ENCODE results near the gene GPS1.
"Not testable (repeated sequence)": the region's sequence is repeated elsewhere in the genome, so short reads cannot be mapped to it uniquely, and the experiment has no call there.

Gene GPS1

GRCh38 chr17:82029391-82029790 is 22.3 kb upstream of the GPS1 start:
- DNase-seq, result no peak

- DNase-seq, result no peak
Measured at GRCh38 chr17:82029990-82030469, 21.7 kb upstream of the GPS1 start.

DNA sequence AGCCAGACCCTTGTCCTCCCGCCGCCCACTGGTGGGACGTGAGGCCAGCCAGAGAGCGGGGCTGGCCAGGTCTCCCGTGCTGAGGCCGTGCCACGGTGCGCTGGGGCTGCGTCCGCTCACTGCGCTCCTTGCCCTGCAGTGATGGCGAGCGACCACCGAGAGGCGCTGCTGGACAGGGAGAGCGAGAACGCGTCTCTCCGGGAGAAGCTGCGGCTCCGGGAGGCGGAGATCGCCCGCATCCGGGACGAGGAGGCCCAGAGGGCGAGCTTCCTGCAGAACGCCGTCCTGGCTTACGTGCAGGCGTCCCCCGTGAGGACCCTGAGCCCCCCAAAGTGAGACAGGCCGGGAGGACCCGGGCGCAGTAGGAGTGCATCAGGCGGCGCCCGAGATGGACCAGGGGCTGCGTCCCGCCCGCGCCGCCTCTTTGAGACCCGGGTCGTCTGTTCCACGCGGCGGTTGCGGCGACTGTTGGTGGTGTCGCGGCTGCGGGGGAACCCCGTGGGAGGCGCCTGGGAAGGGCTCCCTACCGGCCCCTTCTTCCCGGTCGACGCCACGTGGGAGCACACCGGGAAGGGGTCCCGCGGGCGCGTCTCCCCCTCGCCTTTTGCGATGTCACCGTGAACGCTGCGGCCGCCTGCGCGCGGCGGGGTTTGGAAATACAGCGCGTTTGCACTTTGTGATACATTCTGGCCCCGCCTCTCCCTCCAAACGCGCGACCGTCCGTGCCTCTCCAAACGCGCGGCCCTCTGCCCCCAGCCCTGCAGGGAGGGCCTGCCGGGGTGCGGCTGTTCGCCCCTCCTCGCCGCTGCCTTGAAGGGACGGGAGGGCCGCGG is 21.0 kb upstream of the GPS1 start:
- peak; percentile 91 for DNase-seq

GRCh38 chr17:82031303-82031884 is 20.3 kb upstream of the GPS1 start, which contains the start of gene RAC3:
Gene RAC3, plus strand, starts transcription at chr17:82031678. Its CDS starts 84 bp downstream, at chr17:82031762.
- no peak for DNase-seq

- no peak for DNase-seq
Measured at GRCh38 chr17:82031885-82032627, 19.6 kb upstream of the GPS1 start.

DNA sequence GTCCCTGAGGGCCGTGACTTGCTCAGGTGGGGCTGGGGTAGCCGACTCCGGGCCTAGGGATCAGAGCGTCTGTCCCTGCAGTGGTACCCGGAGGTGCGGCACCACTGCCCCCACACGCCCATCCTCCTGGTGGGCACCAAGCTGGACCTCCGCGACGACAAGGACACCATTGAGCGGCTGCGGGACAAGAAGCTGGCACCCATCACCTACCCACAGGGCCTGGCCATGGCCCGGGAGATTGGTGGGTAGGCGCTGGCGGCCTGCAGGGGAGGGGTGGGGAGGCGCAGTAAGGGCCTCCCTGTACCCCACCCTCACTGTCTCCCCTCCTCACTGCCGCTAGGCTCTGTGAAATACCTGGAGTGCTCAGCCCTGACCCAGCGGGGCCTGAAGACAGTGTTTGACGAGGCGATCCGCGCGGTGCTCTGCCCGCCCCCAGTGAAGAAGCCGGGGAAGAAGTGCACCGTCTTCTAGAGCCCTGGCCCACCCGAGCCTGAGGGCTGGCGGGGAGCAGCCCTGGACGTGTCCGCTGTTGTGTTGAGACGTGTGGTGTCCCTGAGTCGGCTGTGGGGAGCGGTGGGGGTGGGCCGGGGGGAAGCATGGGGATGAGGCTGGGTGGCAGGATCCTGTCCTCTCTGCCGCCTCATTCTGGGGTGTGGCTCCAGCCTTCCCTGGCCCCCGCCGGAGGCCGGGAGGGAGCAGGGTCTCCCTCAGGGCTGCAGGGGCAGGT is 18.2 kb upstream of the GPS1 start:
- no peak for DNase-seq

DNA sequence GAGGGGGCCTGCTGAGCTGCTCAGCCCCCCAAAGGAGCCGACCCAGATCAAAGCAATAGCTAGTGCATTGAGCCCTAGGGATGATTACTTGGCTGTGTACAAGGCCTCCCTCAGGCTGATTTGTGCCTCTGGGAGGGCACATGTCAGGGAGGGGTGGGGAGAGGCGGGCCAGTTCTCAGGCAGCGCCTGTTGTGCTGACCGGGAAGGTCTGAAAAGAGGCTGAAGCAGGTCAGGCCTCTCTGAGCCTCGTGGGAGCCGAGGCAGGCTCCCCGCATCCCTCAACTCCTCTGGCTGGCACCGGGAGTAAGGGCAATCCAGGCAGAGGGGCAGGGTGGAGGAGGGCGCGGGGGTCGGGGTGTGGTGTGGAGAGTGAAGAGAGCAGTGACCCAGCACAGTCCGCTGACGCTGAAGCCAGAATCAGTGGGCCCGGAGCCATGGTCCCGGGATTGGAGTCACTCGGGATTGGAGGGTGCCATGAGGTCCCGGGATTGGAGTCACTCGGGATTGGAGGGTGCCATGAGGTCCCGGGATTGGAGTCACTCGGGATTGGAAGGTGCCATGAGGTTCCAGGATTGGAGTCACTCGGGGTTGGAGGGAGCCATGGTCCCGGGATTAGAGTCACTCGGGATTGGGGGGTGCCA is 17.2 kb upstream of the GPS1 start:
- DNase-seq, result no peak

DNA sequence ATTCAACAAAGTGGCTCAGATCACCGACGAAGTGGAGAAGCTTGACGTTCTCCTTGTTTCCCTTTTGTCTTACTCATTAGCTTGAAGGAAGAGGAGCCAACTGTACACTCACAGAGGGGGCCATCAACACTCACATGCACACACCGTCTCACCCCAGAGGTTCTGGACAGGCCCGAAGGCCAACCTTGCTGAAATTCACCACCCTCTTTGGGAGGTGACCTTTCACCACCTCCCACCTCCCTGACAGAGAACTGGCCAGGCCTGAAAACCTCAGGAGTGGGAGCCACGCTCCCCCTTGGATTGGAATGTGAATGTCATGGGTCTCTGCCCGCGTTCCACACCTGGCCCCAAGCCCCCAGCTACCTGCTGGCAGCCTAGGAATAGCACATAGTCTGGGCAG is 16.2 kb upstream of the GPS1 start:
- DNase-seq, result no peak

- no peak for DNase-seq
Measured at GRCh38 chr17:82035956-82036633, 15.6 kb upstream of the GPS1 start.

GRCh38 chr17:82036634-82037091 is 15.0 kb upstream of the GPS1 start:
- DNase-seq, result no peak

DNA sequence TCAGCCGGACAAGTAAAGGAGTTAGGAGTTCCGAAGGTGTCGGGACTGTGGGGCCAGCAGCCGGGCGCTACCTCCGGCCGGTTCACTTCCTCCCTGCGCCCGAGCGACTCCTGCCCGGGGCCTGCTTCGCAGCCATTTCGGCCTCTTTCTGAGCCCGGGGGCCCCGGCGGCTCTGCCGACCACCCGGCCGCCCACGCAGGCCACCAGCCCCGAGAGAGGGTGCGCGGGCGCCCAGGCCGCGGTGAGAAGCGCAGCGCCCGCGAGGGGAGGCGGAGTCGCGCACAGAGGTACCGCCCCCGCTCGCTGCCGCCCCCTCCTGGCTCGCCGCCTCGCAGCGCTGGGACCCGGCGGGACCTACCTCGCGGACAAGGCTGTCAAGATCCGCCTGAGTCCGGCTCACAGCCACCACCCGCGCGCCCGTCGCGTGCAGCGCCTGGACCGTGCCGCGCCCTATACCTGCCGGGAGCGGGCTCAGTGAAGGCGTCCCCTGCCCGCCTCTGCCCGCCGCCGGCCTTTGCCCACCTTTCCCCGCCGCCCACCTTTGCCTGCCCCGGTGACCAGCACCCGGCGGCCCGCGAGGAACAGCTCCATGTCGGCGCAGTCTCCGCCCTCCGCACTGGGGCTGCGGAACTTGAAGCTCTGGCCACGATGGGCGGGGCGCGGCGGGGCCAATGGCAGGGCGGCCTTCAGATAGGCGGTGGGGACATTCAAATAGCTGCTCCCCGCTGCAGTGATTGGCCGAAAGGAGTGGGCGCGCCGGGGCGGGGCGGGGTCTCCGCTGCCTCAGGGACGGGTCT is 14.4 kb upstream of the GPS1 start, which contains the start of gene DCXR:
Gene DCXR, minus strand, starts transcription at position 606 of the 797 bp plus-strand sequence. Its CDS starts 15 bp downstream, at position 591.
- peak; percentile 96 for DNase-seq

DNA sequence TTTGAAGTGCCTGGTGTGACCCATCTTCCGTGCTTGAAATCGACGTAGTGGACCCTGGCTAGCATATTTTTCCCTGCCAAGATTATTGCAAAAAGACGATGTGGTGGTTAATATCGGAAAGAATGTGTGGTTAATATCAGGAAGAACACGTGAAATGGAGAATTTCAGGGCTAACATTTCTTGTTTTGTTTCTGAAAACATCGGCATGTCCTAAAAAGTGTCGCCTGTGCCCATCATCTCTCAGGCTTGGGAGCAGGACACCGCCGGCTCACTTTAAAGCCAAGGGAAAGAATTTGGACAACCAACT is 13.9 kb upstream of the GPS1 start:
- no peak for DNase-seq

GRCh38 chr17:82038796-82039409 is 12.8 kb upstream of the GPS1 start:
- DNase-seq, result not testable (repeated sequence)

- DNase-seq, result no peak
Measured at GRCh38 chr17:82039695-82040299, 11.9 kb upstream of the GPS1 start.

DNA sequence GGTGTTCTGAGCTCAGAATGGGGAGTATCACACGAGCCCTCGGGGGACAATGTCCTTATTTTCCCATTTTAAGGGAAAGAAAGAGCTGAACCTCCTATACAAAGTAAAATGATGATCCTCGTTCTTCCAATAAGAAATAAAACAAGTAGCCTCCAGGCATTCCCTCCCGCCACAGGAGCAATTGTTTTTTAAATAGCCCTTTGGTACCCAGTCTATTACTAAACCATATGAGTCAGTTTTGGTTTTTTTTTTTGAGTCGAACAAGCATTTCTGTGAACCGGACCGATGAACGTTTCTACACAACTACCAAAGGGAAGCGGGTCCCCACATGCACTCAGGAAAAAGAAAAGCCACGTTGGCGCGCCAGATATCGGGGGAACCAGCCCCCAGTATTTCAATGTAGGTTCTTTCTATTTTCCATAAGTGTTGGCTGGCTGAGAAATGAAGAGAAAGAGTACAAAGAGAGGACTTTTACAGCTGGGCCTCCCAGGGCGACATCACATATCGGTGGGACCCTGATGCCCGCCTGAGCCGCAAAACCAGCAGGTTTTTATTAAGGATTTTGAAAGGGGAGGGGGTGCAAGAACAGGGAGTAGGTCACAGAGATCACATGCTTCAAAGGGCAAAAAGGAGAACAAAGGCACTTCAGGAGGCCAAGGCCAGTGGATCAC is 10.4 kb upstream of the GPS1 start:
- no peak for DNase-seq

- DNase-seq, result no peak
Measured at GRCh38 chr17:82042649-82043048, 9.0 kb upstream of the GPS1 start.

DNA sequence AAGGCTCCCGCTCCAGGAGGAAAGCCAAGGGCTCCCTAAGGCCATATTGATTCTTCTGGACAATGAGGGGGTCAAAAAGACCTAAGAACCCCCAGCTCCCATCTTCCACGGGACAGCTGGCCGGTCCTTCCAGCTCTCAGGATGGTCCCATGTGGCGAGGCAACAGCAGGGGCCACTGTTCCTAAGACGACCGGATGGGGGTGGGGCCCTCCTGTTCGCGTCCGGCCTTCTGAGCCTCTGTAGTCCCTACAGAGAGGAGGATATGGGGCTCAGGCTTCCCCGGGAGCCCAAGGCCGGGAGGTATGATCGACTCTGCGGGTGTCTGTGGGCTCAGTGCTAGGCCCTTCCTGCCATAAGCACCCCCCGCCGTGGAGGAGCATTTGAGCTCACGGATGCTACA is 8.2 kb upstream of the GPS1 start:
- DNase-seq, result no peak

- no peak for DNase-seq
Measured at GRCh38 chr17:82045936-82046484, 5.7 kb upstream of the GPS1 start.

DNA sequence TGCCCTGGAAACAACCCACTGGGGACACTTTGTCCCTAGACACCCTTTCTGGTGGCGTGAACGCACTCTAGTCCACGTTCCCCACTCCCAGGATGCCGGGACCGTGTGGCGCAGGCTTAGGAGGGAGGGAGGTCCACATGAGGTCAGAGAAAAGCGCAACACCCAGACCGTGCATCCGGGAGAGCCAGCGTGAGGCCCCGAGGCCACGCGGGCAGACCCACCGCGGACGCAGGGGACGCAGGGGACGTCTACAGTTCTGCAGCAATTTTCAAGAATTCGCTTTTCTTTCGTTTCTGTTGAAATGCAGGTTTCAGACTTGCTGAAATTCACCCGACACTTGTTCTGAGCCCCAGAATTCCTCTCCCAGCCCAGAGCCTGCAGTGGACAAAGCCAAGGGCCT is 4.8 kb upstream of the GPS1 start:
- no peak for DNase-seq
